Thyroid gland (tissue), 4 donors: Measurements from ENCODE around the gene SERPINB5. TPM values are rescaled to one million over a fixed set of nuclear protein-coding genes. Genes with fewer than 3 reads are reported as not detected.

Experiments
- DNase-seq, 2 donors: peaks; one replicate each; pipeline ENCODE4 v3.0.0-alpha.2; 2019
- H3K27ac ChIP-seq, 3 donors: fragments of 200-600 bp; sonication (generic); 1 replicate in 2 of 3; 2 replicates in 1 of 3; pipeline ENCODE4 v1.5.1; 2016 to 2019; ENCODE audit warnings: mild to moderate bottlenecking in 1 of 3, moderate library complexity in 1 of 3
- H3K27me3 ChIP-seq: fragments of 200-600 bp; sonication (generic); one replicate; pipeline ENCODE4 v1.5.1; 2019
- H3K36me3 ChIP-seq, 2 donors: fragments of 200-600 bp; sonication (generic); one replicate each; pipeline ENCODE4 v1.5.1; 2016 to 2019
- H3K4me1 ChIP-seq, 2 donors: fragments of 200-600 bp; sonication (generic); one replicate each; pipeline ENCODE4 v1.5.1; 2017 to 2019
- H3K4me3 ChIP-seq, 3 donors: fragments of 200-600 bp; sonication (generic); replicated peaks in 1 of 3; 1 replicate in 2 of 3; 2 replicates in 1 of 3; pipeline ENCODE4 v1.5.1; 2016; ENCODE audit warnings: mild to moderate bottlenecking in 1 of 3
- H3K9me3 ChIP-seq: fragments of 200-600 bp; sonication (generic); one replicate; pipeline ENCODE4 v1.5.1; 2017
- CTCF ChIP-seq, 6 experiments: fragments of 200-600 bp in 3 of 6; fragments of 450-650 bp in 3 of 6; sonication (generic) in 3 of 6; IDR thresholded peaks; one replicate each; pipeline ENCODE4 v1.5.1; 2016 to 2019; ENCODE audit warnings: antibody characterized with exemption in 6 of 6, mild to moderate bottlenecking in 2 of 6, inconsistent platforms in 1 of 6, moderate library complexity in 1 of 6
- POLR2A ChIP-seq, 2 donors: fragments of 450-650 bp; IDR thresholded peaks; one replicate each; pipeline ENCODE4 v1.6.1; 2017; ENCODE audit warnings: antibody characterized with exemption in 2 of 2, mild to moderate bottlenecking in 2 of 2, moderate library complexity in 1 of 2
- WGBS, 2 donors: methylation state at CpG; one replicate each; pipeline ENCODE4 v1.1.5; 2017; 5-methylcytosine and 5-hydroxymethylcytosine counted together
- intact Hi-C: fragments of 100-400 bp; cut with DNase I; formaldehyde crosslinking; loops from one replicate; pipeline ENCODE4 v1.15.1; 2023
- total RNA-seq, 4 donors: library from RNA; depleted of rRNA; stranded (reverse); fragments of >200 nt; gene quantifications; one replicate each; pipeline ENCODE4 v1.2.3, GENCODE V29; 2016

Gene SERPINB5
- total RNA-seq, 4 donors from 2014 or later: not detected

- intact Hi-C loops: no loop called here
- 80 to 83% methylated on average over 2 of the region's 2 CpGs for whole genome bisulfite sequencing, 2 donors
- no peak for DNase-seq
- H3K4me3 ChIP-seq: no peak overlapping the region
- H3K27me3 ChIP-seq: no peaks in the 10 kb centered on the region
- no peak overlapping the region for H3K27ac ChIP-seq
- H3K9me3 ChIP-seq: no peaks in the 10 kb centered on the region
- H3K36me3 ChIP-seq: no peaks in the 10 kb centered on the region
- no peak for TF ChIP-seq POLR2A (IDR thresholded peaks at IDR 0.05)
- no peak for TF ChIP-seq CTCF (IDR thresholded peaks at IDR 0.05)
- H3K4me1 ChIP-seq: no peaks in the 10 kb centered on the region
Observed at GRCh38 chr18:63487676-63488075, 10.9 kb downstream of the SERPINB5 start.

GRCh38 chr18:63488160-63488559 is 11.4 kb downstream of the SERPINB5 start:
- Histone ChIP-seq H3K27ac (no peak overlapping the region), H3K4me1 (no peaks in the 10 kb centered on the region), H3K4me3 (no peak overlapping the region), H3K27me3 (no peaks in the 10 kb centered on the region), H3K36me3 (no peaks in the 10 kb centered on the region), H3K9me3 (no peaks in the 10 kb centered on the region)
- intact Hi-C loops: no loop called here
- 76 to 78% methylated on average over 2 of the region's 2 CpGs for WGBS, 2 donors
- TF ChIP-seq CTCF (IDR thresholded peaks at IDR 0.05): no peak
- TF ChIP-seq POLR2A (IDR thresholded peaks at IDR 0.05): no peak
- no peak for DNase-seq

- TF ChIP-seq POLR2A (IDR thresholded peaks at IDR 0.05) (no peak), CTCF (IDR thresholded peaks at IDR 0.05) (no peak)
- no peaks in the 10 kb centered on the region for H3K9me3 ChIP-seq
- no peaks in the 10 kb centered on the region for H3K36me3 ChIP-seq
- intact Hi-C loops: no loop called here
- 76 to 83% methylated on average over 3 of the region's 3 CpGs for WGBS, 2 donors
- DNase-seq: no peak
- no peaks in the 10 kb centered on the region for H3K4me1 ChIP-seq
- H3K27me3 ChIP-seq: no peaks in the 10 kb centered on the region
- H3K4me3 ChIP-seq: no peak overlapping the region
- no peak overlapping the region for H3K27ac ChIP-seq
Observed at GRCh38 chr18:63492851-63493250, 16.1 kb downstream of the SERPINB5 start.

GRCh38 chr18:63495675-63496074 is 18.9 kb downstream of the SERPINB5 start:
- intact Hi-C loops: no loop called here
- 92 to 93% methylated on average over 2 of the region's 2 CpGs for WGBS, 2 donors

More at GRCh38 chr18:63495675-63496074, 18.9 kb downstream of the SERPINB5 start:
- Histone ChIP-seq H3K4me3 (no peak overlapping the region), H3K9me3 (no peaks in the 10 kb centered on the region), H3K36me3 (no peaks in the 10 kb centered on the region), H3K4me1 (no peaks in the 10 kb centered on the region), H3K27ac (no peak overlapping the region), H3K27me3 (no peaks in the 10 kb centered on the region)
- DNase-seq: no peak
- TF ChIP-seq CTCF (IDR thresholded peaks at IDR 0.05): no peak
- TF ChIP-seq POLR2A (IDR thresholded peaks at IDR 0.05): no peak
